CD4-positive, alpha-beta T cell (primary cell): ENCODE results near the gene DDX1. TPM values are rescaled to one million over a fixed set of nuclear protein-coding genes. Genes with fewer than 3 reads are reported as not detected.

Experiments
- ATAC-seq: fragments of 200-7000 bp; cut with Tn5 transposase; one replicate; pipeline ENCODE4 v1.10.0; 2022; ENCODE audit warnings: mild to moderate bottlenecking; ENCODE audit not compliant: poor library complexity
- CTCF ChIA-PET: fragments of 350-600 bp; sonication (Branson Sonifier 250); formaldehyde crosslinking; loops from one replicate; lab custom pipeline; 2021; ENCODE audit warnings: antibody characterized with exemption, inconsistent platforms; lab: Charles Lee
- POLR2A ChIA-PET: fragments of 350-600 bp; sonication (Branson Sonifier 250); formaldehyde crosslinking; loops from one replicate; lab custom pipeline; 2021; ENCODE audit warnings: antibody characterized with exemption, inconsistent platforms; lab: Charles Lee
- DNase-seq, 14 experiments: peaks; one replicate each; pipeline ENCODE4 v3.0.0-alpha.2; 2013 to 2020; ENCODE audit warnings: mixed read lengths in 2 of 14
- H3K27ac ChIP-seq, 2 donors: one replicate each; pipeline versions ENCODE4 v1.5.1 to v1.7.0; 2013; ENCODE audit warnings: low read length in 2 of 2, low read depth in 1 of 2, mild to moderate bottlenecking in 1 of 2
- H3K27me3 ChIP-seq, 2 experiments: 1 replicate in 1 of 2; 2 replicates in 1 of 2; pipeline versions ENCODE4 v1.6.1 to v1.7.0; 2013; ENCODE audit warnings: low read length in 2 of 2, control low read depth in 1 of 2, mild to moderate bottlenecking in 1 of 2, moderate library complexity in 1 of 2; ENCODE audit not compliant: insufficient read depth in 2 of 2, control insufficient read depth in 1 of 2
- H3K36me3 ChIP-seq: one replicate; pipeline ENCODE4 v1.6.1; 2013; ENCODE audit warnings: low read length, control low read depth; ENCODE audit not compliant: insufficient read depth
- H3K4me1 ChIP-seq: one replicate; pipeline ENCODE4 v1.6.1; 2013; ENCODE audit warnings: low read length, control low read depth; ENCODE audit not compliant: insufficient read depth
- H3K4me3 ChIP-seq: one replicate; pipeline ENCODE4 v1.5.1; 2013; ENCODE audit warnings: mild to moderate bottlenecking, low read length, moderate library complexity
- H3K9me3 ChIP-seq, 2 experiments: 1 replicate in 1 of 2; 2 replicates in 1 of 2; pipeline versions ENCODE4 v1.6.1 to v1.7.0; 2013; ENCODE audit warnings: low read length in 2 of 2, mild to moderate bottlenecking in 2 of 2, control low read depth in 1 of 2, moderate library complexity in 1 of 2; ENCODE audit not compliant: control insufficient read depth in 1 of 2, insufficient read depth in 1 of 2
- H3K27ac Mint-ChIP-seq: one replicate; pipeline ENCODE4 v1.8.0; 2020; ENCODE audit warnings: mixed read lengths
- H3K27me3 Mint-ChIP-seq: one replicate; pipeline ENCODE4 v1.8.0; 2021; ENCODE audit warnings: mixed read lengths
- H3K36me3 Mint-ChIP-seq: one replicate; pipeline ENCODE4 v1.8.0; 2021; ENCODE audit warnings: low read depth, mixed read lengths
- H3K4me1 Mint-ChIP-seq: one replicate; pipeline ENCODE4 v1.8.0; 2021; ENCODE audit warnings: low read depth, mixed read lengths
- H3K4me3 Mint-ChIP-seq: one replicate; pipeline ENCODE4 v1.8.0; 2020; ENCODE audit warnings: mild to moderate bottlenecking, mixed read lengths
- H3K9me3 Mint-ChIP-seq: one replicate; pipeline ENCODE4 v1.8.0; 2020; ENCODE audit warnings: mixed read lengths
- intact Hi-C, 2 experiments: fragments of 100-400 bp; cut with DNase I in 1 of 2; cut with micrococcal nuclease in 1 of 2; formaldehyde crosslinking; loops; one replicate each; pipeline versions ENCODE4 v1.15.1 to v1.9.0; 2023 to 2025; cut with DNase I, micrococcal nuclease
- total RNA-seq, 174 experiments: library from RNA in 2 of 174; stranded (reverse) in 2 of 174; gene quantifications; one replicate each; pipeline ENCODE4 v1.2.3 and lab custom pipeline; 2021 to 2026
- TF ChIP-seq, protein P1 (sequence below): fragments of 200-600 bp; IDR thresholded peaks from one replicate; pipeline ENCODE4 v1.8.0; 2022; ENCODE audit warnings: antibody characterized with exemption, mild to moderate bottlenecking

Gene DDX1
- total RNA-seq, 2 experiments from 2014 or later: 48.8 to 50.1 TPM

DNA sequence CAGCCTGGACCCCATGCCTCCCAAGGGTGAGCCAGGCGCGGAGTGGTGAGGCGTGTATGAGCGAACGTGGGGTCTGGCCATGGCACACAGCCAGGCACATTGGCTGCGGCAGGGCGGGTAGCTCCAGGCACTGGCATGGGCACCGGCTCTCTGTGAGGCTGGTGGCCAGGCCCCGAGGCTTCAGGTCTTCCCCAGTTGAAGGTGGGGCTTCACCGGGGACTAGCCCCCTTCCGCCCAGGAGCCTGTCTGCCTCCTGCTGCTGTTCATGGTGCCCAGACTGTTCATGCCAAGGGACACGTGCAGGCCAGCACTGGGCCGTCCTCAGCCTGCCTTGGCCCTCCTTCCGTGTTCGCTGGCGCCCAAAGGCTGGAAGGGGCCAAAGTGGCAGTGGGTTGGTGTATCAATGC lies 26.8 kb downstream of the DDX1 start:
- Mint-ChIP-seq H3K4me1 (no peaks in the 10 kb centered on the region), H3K4me3 (no peak overlapping the region), H3K36me3 (peaks cover 74% of the 10 kb centered on the region), H3K27me3 (no peaks in the 10 kb centered on the region), H3K27ac (no peak overlapping the region), H3K9me3 (no peaks in the 10 kb centered on the region)
- TF ChIP-seq, protein P1, sequence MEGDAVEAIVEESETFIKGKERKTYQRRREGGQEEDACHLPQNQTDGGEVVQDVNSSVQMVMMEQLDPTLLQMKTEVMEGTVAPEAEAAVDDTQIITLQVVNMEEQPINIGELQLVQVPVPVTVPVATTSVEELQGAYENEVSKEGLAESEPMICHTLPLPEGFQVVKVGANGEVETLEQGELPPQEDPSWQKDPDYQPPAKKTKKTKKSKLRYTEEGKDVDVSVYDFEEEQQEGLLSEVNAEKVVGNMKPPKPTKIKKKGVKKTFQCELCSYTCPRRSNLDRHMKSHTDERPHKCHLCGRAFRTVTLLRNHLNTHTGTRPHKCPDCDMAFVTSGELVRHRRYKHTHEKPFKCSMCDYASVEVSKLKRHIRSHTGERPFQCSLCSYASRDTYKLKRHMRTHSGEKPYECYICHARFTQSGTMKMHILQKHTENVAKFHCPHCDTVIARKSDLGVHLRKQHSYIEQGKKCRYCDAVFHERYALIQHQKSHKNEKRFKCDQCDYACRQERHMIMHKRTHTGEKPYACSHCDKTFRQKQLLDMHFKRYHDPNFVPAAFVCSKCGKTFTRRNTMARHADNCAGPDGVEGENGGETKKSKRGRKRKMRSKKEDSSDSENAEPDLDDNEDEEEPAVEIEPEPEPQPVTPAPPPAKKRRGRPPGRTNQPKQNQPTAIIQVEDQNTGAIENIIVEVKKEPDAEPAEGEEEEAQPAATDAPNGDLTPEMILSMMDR: no peak
- ATAC-seq: no peak
- intact Hi-C loops: no loop called here
- DNase-seq: peak in 1 of 14 experiments; percentile 9
- POLR2A ChIA-PET: interaction anchor here (1.1 kb wide), 1 partner anchor 26 kb away, joined by 5 read pairs; the partner anchor contains the start of gene DDX1
- Histone ChIP-seq H3K4me3 (no peak overlapping the region), H3K27me3 (no peaks in the 10 kb centered on the region), H3K4me1 (no peaks in the 10 kb centered on the region), H3K36me3 (peaks cover 72% of the 10 kb centered on the region), H3K27ac (no peak overlapping the region), H3K9me3 (no peaks in the 10 kb centered on the region)
- CTCF ChIA-PET: no interaction called here

DNA sequence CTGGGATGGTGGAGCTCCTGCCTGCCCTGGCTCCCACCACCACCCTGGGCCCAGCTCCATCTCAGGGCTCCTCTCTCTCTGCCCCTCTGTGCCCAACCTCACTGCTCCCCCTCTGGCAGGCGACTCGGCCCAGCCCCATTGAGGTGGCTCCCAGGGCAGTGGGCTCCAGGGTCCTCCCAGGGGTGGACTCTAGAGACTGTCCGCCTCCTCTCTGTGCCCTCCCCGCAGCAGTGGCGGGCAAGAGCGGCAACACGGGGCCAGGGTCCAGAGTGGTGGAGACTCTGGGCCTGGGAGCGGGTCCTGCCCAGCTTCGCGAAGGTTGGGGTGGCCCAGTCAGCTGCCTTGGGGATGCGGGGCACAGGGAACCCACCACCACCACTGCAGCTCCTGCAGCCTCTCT lies 27.4 kb downstream of the DDX1 start:
- Histone ChIP-seq H3K36me3 (peaks cover 77% of the 10 kb centered on the region), H3K27ac (no peak overlapping the region), H3K27me3 (no peaks in the 10 kb centered on the region), H3K4me1 (no peaks in the 10 kb centered on the region), H3K9me3 (no peaks in the 10 kb centered on the region), H3K4me3 (no peak overlapping the region)
- Mint-ChIP-seq H3K4me3 (no peak overlapping the region), H3K4me1 (no peaks in the 10 kb centered on the region), H3K27ac (no peak overlapping the region), H3K27me3 (no peaks in the 10 kb centered on the region), H3K9me3 (no peaks in the 10 kb centered on the region), H3K36me3 (peaks cover 75% of the 10 kb centered on the region)
- DNase-seq: no peak
- ChIA-PET CTCF (no interaction called here), POLR2A (interaction anchor here (1.1 kb wide), 1 partner anchor 27 kb away, joined by 5 read pairs; the partner anchor contains the start of gene DDX1)
- intact Hi-C loops: no loop called here
- ATAC-seq: no peak
- TF ChIP-seq, protein P1: no peak

DNA sequence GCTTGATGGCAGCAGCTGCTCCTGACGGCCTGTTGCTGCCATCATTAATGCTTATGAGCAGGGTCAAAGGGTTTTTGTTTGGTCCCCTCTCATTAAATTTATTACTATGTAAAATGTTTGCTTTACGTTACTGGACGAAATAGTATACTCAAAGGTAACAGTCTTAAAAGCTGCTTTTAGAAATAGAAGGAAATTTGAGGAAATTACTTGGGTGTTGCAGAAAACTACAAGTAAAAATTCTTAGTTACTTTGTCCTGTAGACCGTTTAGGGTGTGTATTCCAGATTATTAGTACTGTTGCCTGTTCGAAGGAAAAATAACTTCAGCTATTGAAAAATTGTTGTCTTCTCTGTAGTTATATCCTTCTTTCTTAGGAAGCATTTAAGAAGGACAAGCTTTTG lies 27.8 kb downstream of the DDX1 start:
- H3K27me3 Mint-ChIP-seq: no peaks in the 10 kb centered on the region
- peaks cover 81% of the 10 kb centered on the region for H3K36me3 ChIP-seq

More for the DNA sequence above, 27.8 kb downstream of the DDX1 start:
- no peak for ATAC-seq
- Histone ChIP-seq H3K9me3 (no peaks in the 10 kb centered on the region), H3K4me1 (no peaks in the 10 kb centered on the region), H3K4me3 (no peak overlapping the region), H3K27ac (no peak overlapping the region), H3K27me3 (no peaks in the 10 kb centered on the region)
- H3K4me1 Mint-ChIP-seq: no peaks in the 10 kb centered on the region
- ChIA-PET CTCF (no interaction called here), POLR2A (interaction anchor here (1.1 kb wide), 1 partner anchor 27 kb away, joined by 5 read pairs; the partner anchor contains the start of gene DDX1)
- TF ChIP-seq, protein P1: no peak
- H3K27ac Mint-ChIP-seq: no peak overlapping the region
- intact Hi-C loops: no loop called here
- no peak overlapping the region for H3K4me3 Mint-ChIP-seq
- H3K9me3 Mint-ChIP-seq: no peaks in the 10 kb centered on the region
- DNase-seq: no peak
- peaks cover 75% of the 10 kb centered on the region for H3K36me3 Mint-ChIP-seq
